Immature natural killer cell (primary cell): ENCODE data around the gene DUSP9. TPM values are rescaled to one million over a fixed set of nuclear protein-coding genes. Genes with fewer than 3 reads are reported as not detected.

ENCODE experiments used
- DNase-seq, 3 donors: peaks; one replicate each; pipeline ENCODE4 v3.0.0; 2022; ENCODE audit warnings: mixed read lengths in 1 of 3
- H3K27ac Mint-ChIP-seq, 6 donors: one replicate each; pipeline ENCODE4 v1.8.0; 2020; ENCODE audit warnings: mixed read lengths in 6 of 6, mild to moderate bottlenecking in 5 of 6, inconsistent platforms in 4 of 6, moderate library complexity in 3 of 6
- H3K27me3 Mint-ChIP-seq, 3 donors: one replicate each; pipeline ENCODE4 v1.8.0; 2020 to 2021; ENCODE audit warnings: low read depth in 3 of 3, mild to moderate bottlenecking in 3 of 3, mixed read lengths in 3 of 3, moderate library complexity in 3 of 3, inconsistent platforms in 1 of 3
- H3K36me3 Mint-ChIP-seq, 3 donors: one replicate each; pipeline ENCODE4 v1.8.0; 2020; ENCODE audit warnings: mixed read lengths in 3 of 3, inconsistent platforms in 2 of 3, mild to moderate bottlenecking in 2 of 3
- H3K4me1 Mint-ChIP-seq, 2 donors: one replicate each; pipeline ENCODE4 v1.8.0; 2020; ENCODE audit warnings: inconsistent platforms in 2 of 2, mild to moderate bottlenecking in 2 of 2, mixed read lengths in 2 of 2, moderate library complexity in 1 of 2
- H3K4me3 Mint-ChIP-seq, 5 donors: one replicate each; pipeline ENCODE4 v1.8.0; 2020; ENCODE audit warnings: mild to moderate bottlenecking in 5 of 5, mixed read lengths in 5 of 5, inconsistent platforms in 3 of 5, moderate library complexity in 3 of 5
- H3K9me3 Mint-ChIP-seq, 6 donors: one replicate each; pipeline ENCODE4 v1.8.0; 2020; ENCODE audit warnings: mild to moderate bottlenecking in 6 of 6, mixed read lengths in 6 of 6, inconsistent platforms in 4 of 6, moderate library complexity in 3 of 6
- polyA plus RNA-seq, 3 donors: library from polyadenylated mRNA; unstranded; fragments of 300-500 nt; fragmentation: Illumina TruSeq; gene quantifications; one replicate each; pipeline ENCODE4 v1.2.3, GENCODE V29; 2021

Gene DUSP9
- polyA plus RNA-seq, 3 donors from 2014 or later, result not detected

DNA sequence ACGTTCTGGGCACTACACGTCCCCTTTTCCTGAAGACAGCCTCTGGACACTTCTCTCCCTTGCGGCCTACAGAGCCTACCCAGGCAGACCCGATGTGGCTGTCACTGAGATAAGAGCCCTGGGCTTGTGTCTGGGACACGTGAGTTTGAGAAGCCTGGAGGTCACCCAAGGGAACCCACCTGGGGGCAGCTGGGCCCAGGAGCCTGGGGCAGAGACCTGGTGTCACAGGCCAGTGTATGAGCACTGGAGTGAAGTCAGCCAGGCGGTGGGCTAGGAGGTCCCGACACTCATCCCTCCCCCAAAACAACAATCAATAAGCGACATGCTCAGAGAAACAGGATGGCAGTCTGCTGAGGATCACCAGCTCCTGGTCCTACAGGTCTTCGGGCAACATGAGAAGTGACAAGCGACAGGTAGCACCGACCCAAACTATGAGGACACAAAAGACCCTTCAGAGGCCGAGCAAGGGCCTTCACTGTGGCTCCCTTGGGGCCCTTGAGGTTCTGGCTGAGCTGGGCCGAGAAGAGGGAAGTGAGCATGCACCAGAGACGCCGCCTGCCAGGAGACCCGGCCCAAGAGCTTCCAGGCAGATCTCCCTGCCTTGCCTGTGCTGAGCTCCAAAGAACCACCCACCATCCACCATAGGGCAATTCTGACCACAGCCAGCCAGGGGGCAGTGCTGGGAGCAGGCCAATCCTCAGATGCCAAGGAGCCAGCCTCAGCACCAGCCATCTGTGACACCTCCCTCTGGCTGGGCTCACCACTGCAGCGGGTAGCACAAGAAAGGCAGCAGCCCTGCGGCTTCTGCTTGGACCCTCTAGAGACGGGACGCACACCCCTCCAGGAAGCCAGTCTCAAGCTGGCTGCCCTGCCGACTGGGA lies 11.0 kb upstream of the DUSP9 start:
- no peak overlapping the region for H3K27ac Mint-ChIP-seq
- no peaks in the 10 kb centered on the region for H3K4me1 Mint-ChIP-seq

DNA sequence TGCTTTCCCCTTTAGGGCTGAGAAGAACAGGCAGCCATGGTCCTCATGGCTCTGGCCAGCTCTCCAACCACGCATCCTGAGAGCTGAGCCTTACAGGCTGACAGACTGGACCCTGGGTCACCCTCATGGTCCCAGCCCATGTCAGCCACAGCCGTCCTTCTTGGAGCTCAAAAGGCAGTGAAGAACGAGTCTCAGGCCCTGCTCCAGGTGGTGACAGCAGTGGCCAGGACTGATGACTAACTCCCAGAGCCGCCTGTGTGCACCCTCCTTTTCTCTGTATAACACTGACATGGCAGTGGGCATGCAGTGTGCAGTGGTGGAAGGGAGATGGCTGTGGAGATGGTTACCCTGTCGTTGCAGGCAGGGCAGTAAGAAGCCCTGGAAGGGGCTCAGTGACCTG lies 10.3 kb upstream of the DUSP9 start:
- H3K36me3 Mint-ChIP-seq, result no peaks in the 10 kb centered on the region
- no peaks in the 10 kb centered on the region for H3K4me1 Mint-ChIP-seq
- DNase-seq, result no peak

More for the DNA sequence above, 11.0 kb upstream of the DUSP9 start:
- DNase-seq, result no peak
- Mint-ChIP-seq H3K9me3 (peaks cover 0 to 2% (median 0%) of the 10 kb centered on the region in 6 donors), H3K27me3 (peaks cover 0 to 4% (median 2%) of the 10 kb centered on the region in 3 donors), H3K4me3 (no peak overlapping the region), H3K36me3 (peaks cover 0 to 3% (median 0%) of the 10 kb centered on the region in 3 donors)

DNA sequence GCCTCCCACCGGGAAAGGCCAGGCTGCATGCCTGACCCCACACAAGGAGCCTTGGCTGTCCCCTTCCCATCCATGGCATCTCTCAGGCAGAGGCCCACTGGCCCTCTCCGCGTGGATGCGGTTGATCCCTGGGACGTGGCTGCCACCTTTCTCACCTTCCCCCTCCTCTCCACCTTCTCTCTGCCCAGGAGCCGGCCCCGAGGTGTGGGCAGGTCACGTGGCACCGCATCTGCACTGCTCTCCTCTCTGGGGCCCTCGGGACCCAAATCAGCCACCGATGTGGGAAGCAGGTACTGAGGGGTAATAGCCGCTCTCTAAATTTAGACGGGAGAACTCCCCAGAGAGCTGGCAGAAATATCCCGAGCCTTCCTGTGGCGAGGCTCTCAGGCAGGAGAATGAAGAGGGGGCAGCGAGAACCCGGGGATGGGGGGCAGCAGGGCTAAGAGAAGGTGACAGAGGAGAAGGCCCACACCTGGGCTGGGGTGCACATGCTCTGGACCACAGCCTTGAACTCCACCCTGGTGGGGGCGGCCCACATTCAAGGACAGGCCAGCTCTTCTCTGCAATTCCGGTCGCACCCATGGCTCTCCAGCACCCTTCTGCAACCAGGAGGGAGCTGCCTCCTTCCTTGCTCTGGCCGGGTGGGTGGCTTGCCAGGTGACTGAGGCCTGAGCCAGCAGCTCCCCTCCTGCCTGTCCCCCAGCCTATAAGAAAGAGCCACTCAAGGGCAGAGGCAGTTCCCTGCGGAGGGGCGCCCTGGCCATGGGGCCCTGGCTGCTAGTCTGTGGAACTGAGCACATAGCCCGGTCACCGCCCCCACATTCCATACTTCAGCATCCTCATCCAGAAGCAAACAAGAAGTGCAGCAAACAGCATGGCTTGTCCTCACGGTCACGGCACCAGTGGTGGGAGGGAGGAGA lies 9.6 kb upstream of the DUSP9 start:
- Mint-ChIP-seq H3K36me3 (no peaks in the 10 kb centered on the region), H3K4me1 (no peaks in the 10 kb centered on the region), H3K27me3 (peaks cover 0 to 2% (median 2%) of the 10 kb centered on the region in 3 donors), H3K27ac (no peak overlapping the region), H3K9me3 (peaks cover 0 to 1% (median 0%) of the 10 kb centered on the region in 6 donors), H3K4me3 (no peak overlapping the region)
- DNase-seq, result no peak

More for the DNA sequence above, 10.3 kb upstream of the DUSP9 start:
- no peak overlapping the region for H3K4me3 Mint-ChIP-seq
- H3K27ac Mint-ChIP-seq, result no peak overlapping the region
- peaks cover 0 to 1% (median 0%) of the 10 kb centered on the region in 6 donors for H3K9me3 Mint-ChIP-seq
- H3K27me3 Mint-ChIP-seq, result peaks cover 0 to 2% (median 2%) of the 10 kb centered on the region in 3 donors

DNA sequence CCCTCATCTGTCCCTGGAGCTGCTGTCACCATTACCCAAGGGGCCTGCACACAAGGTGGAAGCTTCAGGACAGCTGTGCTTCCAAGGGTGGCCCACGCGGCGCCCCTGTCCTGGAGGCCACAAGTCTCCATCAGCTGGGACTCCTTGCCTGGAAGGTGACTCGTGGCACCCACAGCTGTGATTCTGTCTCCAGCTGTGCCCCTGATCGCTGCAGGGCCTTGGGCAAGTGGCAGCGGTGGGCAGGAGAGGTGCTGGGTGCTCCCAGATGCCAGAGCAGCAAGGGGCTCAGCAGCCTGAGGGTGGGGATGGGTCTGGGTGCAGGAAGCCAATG lies 9.0 kb upstream of the DUSP9 start:
- no peak overlapping the region for H3K27ac Mint-ChIP-seq

DNA sequence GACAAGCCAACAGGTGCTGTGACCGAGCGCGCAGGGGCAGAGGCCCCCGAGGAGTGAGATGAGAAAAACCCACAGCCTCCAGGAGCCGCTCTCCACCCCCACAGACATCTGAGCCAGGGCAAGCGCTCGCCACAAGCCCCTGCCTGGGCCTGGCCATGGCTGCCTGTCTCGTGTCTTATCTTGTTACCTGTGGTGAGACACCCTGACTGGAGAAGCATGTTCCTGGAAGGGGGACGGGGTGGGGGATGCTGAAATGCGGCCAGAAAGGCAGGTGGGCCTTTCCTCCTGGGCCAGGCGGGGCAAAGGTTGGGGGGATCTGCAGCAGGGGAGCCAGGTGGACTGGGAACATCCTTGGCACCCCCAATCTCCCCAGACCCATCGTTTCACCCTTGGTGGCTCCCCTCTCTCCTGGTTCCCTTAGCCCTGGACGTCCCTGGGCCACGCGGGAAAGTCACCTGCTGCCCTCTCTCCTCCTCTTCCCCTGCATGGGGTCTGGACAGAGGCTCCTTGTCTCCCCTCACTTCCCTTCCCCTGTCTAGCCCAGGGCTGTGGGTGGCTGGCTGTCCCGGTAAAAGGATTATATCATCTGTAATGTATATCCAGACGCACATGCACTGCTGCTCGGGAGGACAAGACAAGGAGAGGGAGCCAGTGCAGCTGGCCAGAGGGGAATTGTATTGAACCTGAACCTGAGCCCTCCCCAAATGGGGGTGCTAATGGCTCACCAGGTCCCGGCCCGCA lies 8.4 kb upstream of the DUSP9 start:
- H3K4me3 Mint-ChIP-seq, result no peak overlapping the region
- no peak overlapping the region for H3K27ac Mint-ChIP-seq

More for the DNA sequence above, 9.0 kb upstream of the DUSP9 start:
- no peak overlapping the region for H3K4me3 Mint-ChIP-seq
- DNase-seq, result no peak
- no peaks in the 10 kb centered on the region for H3K4me1 Mint-ChIP-seq
- H3K27me3 Mint-ChIP-seq, result peaks cover 0 to 3% (median 2%) of the 10 kb centered on the region in 3 donors
- no peaks in the 10 kb centered on the region for H3K36me3 Mint-ChIP-seq
- peaks cover 0 to 1% (median 0%) of the 10 kb centered on the region in 6 donors for H3K9me3 Mint-ChIP-seq

DNA sequence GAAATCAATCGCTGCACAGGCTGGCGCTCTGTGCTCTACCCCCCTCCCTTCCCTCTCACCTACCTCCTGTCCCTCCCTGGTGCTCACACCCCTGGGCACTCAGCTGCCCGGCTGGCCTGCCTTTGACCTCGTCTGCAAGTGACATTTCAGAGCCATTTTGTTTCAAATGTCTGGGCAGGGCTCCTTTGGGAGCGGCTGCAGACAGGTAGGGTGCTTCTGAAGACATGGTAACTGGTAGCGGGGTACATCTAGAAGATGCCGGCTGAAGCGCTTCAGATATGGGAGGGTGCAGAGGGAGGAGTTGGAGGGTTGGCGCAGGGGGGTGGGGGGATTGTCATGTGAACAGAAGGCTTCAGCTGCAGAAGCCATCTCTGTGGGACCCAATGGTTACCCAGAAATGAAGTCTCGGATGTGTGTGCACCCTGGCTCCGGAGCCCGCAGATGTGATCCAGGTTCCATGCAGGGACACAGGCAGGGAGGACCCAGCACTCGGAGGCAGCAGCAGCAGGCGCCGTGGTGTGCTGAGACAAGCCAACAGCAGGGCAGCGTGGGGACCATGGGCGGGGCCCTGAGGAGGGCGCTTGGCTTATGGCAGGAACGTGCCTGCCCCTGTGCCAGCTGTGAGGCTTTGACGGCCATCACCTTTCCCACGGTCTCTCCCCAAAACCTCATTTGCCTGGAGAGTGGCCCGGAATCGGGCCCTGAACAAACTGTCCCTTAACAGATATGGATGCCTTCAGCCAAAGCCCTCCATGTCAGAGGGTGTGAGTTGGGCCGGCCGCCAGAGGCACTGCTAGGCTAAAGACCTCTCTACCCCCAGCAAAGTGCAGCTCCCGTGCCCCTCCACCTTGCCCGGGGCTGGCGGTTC lies 7.6 kb upstream of the DUSP9 start:
- no peak for DNase-seq
- Mint-ChIP-seq H3K27me3 (peaks cover 0 to 4% (median 2%) of the 10 kb centered on the region in 3 donors), H3K4me3 (no peak overlapping the region)

More for the DNA sequence above, 8.4 kb upstream of the DUSP9 start:
- Mint-ChIP-seq H3K36me3 (no peaks in the 10 kb centered on the region), H3K4me1 (no peaks in the 10 kb centered on the region), H3K9me3 (peaks cover 0 to 1% (median 0%) of the 10 kb centered on the region in 6 donors), H3K27me3 (peaks cover 0 to 4% (median 2%) of the 10 kb centered on the region in 3 donors)
- DNase-seq, result no peak

DNA sequence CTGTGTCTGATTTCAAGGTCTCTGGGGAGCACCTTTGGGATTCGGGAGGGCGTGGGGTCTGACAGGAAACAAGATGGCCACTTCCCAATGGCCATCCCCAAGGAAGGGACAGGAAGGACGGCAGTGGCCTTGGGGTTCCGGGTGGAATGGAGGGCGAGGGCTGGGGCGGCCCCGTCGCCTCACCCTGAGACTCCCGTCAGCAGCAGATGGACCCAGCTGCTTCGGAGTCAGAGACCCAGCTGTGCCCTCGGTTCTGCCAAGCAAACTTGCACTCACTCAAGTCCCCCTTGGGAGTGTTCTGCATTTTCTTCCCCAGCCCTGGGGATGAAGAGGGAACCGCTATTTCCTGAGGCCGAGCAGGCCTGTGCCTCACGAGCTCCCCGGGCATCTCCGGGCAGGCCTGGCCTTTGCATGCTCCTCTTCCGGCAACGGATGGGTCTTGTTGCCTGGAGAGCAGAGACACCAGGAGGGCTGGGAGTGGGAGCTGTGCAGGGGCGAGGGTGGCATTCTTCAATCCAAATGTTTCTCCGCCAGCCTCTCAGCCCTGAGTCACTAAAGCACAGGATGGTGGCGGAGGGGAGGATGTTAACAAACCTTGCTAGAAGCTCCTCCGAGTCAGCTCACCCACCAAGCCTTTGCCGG lies 6.8 kb upstream of the DUSP9 start:
- H3K4me1 Mint-ChIP-seq, result no peaks in the 10 kb centered on the region
- no peaks in the 10 kb centered on the region for H3K36me3 Mint-ChIP-seq
- H3K4me3 Mint-ChIP-seq, result no peak overlapping the region
- H3K27me3 Mint-ChIP-seq, result peaks cover 2 to 4% (median 2%) of the 10 kb centered on the region in 3 donors
- H3K27ac Mint-ChIP-seq, result no peak overlapping the region
- peaks cover 0 to 1% (median 0%) of the 10 kb centered on the region in 6 donors for H3K9me3 Mint-ChIP-seq
- no peak for DNase-seq

More for the DNA sequence above, 7.6 kb upstream of the DUSP9 start:
- H3K36me3 Mint-ChIP-seq, result no peaks in the 10 kb centered on the region
- peaks cover 0 to 1% (median 0%) of the 10 kb centered on the region in 6 donors for H3K9me3 Mint-ChIP-seq
- no peaks in the 10 kb centered on the region for H3K4me1 Mint-ChIP-seq
- H3K27ac Mint-ChIP-seq, result no peak overlapping the region

DNA sequence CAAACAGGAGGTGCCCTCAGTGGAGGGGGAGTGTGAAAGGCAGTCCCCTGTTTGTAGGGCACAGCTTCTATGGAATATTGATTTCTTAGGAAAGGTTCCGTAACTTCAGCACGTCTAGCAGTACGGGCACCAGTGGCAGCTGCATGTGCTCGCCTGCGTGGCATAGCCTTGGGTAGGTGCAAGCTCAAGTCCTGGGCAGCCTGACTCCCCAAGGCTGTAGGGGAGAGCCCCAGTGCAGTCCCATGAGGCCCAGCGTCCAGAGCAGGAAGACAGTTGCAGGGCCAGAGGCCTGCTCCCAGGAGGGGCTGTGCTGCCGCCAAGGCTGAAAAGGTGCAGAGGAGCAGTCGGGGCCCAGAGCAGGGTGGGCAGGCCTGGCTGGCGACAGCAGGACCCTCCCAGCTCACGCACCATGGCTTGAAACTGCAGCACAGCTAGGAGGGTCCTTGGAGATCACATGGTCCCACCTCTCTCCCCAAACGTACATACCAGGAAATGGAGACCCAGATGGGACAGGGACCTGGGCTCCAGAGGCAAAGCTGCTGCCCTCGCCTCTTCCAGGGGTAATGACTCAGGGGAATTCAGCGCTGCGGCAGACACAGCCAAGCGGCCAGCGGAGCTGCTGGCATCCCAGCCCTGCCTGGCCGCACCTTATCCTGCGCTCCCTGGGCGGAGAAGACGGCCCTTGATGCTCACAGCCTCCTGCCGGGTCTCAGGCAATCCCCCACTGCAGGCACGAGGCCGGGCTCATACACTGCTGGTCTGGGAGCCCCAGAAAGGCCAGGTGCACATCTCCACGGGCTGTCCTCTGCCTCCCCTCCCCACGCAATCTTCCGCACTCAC lies 6.0 kb upstream of the DUSP9 start:
- no peak overlapping the region for H3K4me3 Mint-ChIP-seq
- H3K4me1 Mint-ChIP-seq, result no peaks in the 10 kb centered on the region
- H3K9me3 Mint-ChIP-seq, result peaks cover 0 to 1% (median 0%) of the 10 kb centered on the region in 6 donors
- peaks cover 4 to 7% (median 5%) of the 10 kb centered on the region in 3 donors for H3K27me3 Mint-ChIP-seq
- H3K36me3 Mint-ChIP-seq, result no peaks in the 10 kb centered on the region
- no peak for DNase-seq
- no peak overlapping the region for H3K27ac Mint-ChIP-seq

DNA sequence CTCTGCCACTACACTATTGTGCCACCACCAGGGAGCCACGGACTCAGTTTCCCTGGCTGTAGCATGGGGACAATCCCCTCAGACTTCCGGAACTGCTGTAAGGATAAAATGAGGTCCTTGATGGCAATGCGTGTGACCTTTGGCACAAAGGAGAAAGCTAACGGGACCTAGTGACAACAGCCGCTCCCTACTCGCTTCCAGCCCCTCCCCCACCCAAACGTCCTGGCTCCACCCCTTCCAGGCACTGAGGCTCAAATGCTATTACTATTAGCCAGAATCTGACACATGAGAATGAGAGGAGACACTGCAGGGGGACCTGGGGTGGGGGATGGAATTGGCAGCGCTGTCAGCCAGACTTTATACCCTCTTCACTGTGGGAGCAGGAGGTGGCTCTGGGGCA lies 5.4 kb upstream of the DUSP9 start:
- Mint-ChIP-seq H3K27ac (no peak overlapping the region), H3K36me3 (no peaks in the 10 kb centered on the region), H3K9me3 (peaks cover 0 to 1% (median 0%) of the 10 kb centered on the region in 6 donors), H3K4me1 (no peaks in the 10 kb centered on the region), H3K4me3 (no peak overlapping the region), H3K27me3 (peaks cover 4 to 10% (median 5%) of the 10 kb centered on the region in 3 donors)
- no peak for DNase-seq

DNA sequence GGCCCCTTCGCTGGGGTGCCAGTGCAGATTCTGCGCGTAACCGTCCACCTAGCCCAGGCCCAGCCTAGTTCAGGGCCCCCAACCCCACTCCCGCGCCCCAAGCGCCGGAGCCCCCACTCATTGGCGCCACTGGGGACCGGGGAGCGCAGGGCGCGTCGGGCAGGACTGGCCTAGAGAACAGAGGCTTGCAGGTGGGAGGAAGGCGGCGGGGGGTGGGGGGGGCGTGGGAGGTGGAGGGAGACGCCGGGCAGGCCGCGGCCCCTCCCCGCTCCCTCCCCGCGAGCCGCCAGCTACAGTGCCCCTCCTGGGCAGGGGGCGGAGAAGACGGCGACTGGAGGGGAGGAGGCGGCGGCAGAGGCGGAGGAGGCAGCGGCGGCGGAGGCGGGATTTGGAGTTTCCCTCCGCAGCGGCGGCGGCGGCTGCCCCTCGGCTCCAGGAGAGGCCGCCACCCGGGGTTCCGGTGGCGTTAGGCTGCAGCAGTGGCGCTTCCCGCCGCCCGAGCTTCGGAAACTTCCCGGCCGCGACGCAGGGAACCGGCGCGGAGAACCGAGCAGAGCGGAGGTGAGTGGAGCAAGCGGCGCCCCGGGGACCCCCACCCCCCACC lies 4.8 kb upstream of the DUSP9 start:
- Mint-ChIP-seq H3K4me3 (no peak overlapping the region), H3K9me3 (peaks cover 0 to 1% (median 0%) of the 10 kb centered on the region in 6 donors), H3K27ac (no peak overlapping the region), H3K27me3 (peaks cover 4 to 10% (median 5%) of the 10 kb centered on the region in 3 donors), H3K4me1 (no peaks in the 10 kb centered on the region), H3K36me3 (no peaks in the 10 kb centered on the region)
- DNase-seq, result no peak

DNA sequence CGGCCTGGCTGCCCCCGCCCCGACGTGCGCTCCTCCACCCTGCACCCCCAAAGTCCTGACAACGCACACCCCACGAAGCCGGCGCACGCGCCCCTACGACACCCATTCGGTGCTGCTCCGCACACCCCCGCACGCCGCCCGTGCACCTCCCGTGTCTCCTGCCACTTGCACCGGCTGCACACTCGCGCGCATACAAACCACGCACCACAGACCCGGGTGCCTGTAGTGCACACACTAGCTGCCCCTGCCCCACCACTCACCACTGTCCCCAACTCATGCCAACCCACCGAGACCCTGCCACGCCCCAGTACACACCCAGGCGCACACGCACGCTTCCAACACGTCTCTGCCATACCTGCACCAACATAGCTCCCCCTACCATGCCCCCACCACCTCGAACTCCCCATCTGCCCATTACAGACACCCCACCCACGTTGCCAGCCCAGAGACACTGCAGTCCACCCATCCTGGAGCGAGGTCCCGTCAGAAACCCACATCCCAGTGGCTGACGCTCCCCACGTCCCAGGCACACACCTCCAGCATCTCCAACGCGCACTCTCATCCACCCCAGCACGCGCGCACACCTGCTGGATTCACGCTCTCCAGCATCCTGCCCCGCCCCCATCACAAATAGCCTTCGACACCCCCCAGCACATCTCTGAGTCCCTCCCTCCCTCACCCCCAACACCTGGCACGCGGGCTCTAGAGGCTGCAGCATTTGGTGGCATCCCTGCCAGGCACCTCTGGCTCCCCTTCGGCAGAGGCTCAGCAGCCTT lies 4.2 kb upstream of the DUSP9 start:
- DNase-seq, result no peak

More for the DNA sequence above, 4.2 kb upstream of the DUSP9 start:
- H3K36me3 Mint-ChIP-seq, result no peaks in the 10 kb centered on the region
- H3K27me3 Mint-ChIP-seq, result peaks cover 4 to 10% (median 5%) of the 10 kb centered on the region in 3 donors
- H3K4me1 Mint-ChIP-seq, result peaks cover 0 to 1% of the 10 kb centered on the region in 2 donors
- no peak overlapping the region for H3K27ac Mint-ChIP-seq
- H3K4me3 Mint-ChIP-seq, result no peak overlapping the region
- H3K9me3 Mint-ChIP-seq, result peaks cover 0 to 1% (median 0%) of the 10 kb centered on the region in 6 donors
